ENCODE results near the gene TIAM2. TPM values are rescaled to one million over a fixed set of nuclear protein-coding genes. Genes with fewer than 3 reads are reported as not detected.

TIAM2 gene
- total RNA-seq, 3 donors from 2014 or later (not counting 1 experiment from before 2014, with no cell fraction given): 6.5 to 11.1 (median 8.7) TPM

DNA sequence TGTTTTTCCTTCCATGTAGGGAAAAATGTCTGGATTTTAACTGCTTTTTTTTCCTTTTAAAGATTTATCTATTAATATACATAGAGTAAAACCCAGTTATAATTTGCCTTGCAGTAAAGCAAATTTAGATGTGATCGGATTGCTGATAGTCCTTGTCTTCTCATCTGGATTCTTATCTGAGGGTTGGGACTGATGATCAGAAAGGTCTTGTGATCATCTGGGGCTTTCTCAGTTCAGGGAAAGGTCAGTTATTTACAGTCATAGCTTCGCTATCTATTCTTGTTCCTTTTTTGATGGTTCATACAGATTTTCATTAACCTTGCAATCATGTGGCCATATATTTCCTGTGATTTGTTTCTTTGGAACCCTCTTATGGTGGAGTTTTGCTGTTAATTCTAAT is 204.9 kb downstream of the TIAM2 start:
- Mint-ChIP-seq H3K36me3 (no peaks in the 10 kb centered on the region), H3K4me3 (no peak overlapping the region), H3K27me3 (ENCODE audit: low read depth in 2 of 2) (peaks cover 10 to 14% of the 10 kb centered on the region in 2 donors), H3K4me1 (no peaks in the 10 kb centered on the region), H3K27ac (no peak overlapping the region), H3K9me3 (no peaks in the 10 kb centered on the region)
- Histone ChIP-seq H3K9me3 (ENCODE audit: control insufficient read depth, insufficient read depth, low read length) (no peaks in the 10 kb centered on the region), H3K27me3 (ENCODE audit: control insufficient read depth, insufficient read depth, low read length) (no peaks in the 10 kb centered on the region), H3K4me3 (ENCODE audit: low read length) (no peak overlapping the region), H3K27ac (ENCODE audit: low read length) (no peak overlapping the region), H3K36me3 (ENCODE audit: control insufficient read depth, insufficient read depth, low read length) (no peaks in the 10 kb centered on the region), H3K4me1 (ENCODE audit: control insufficient read depth, insufficient read depth, low read length) (no peaks in the 10 kb centered on the region)
- 83% methylated on average over 2 of the region's 2 CpGs for WGBS (ENCODE audit: insufficient coverage)
- DNase-seq (no peak), ATAC-seq (peak in 1 of 3 donors; percentile 43)
- TF ChIP-seq, protein P1, sequence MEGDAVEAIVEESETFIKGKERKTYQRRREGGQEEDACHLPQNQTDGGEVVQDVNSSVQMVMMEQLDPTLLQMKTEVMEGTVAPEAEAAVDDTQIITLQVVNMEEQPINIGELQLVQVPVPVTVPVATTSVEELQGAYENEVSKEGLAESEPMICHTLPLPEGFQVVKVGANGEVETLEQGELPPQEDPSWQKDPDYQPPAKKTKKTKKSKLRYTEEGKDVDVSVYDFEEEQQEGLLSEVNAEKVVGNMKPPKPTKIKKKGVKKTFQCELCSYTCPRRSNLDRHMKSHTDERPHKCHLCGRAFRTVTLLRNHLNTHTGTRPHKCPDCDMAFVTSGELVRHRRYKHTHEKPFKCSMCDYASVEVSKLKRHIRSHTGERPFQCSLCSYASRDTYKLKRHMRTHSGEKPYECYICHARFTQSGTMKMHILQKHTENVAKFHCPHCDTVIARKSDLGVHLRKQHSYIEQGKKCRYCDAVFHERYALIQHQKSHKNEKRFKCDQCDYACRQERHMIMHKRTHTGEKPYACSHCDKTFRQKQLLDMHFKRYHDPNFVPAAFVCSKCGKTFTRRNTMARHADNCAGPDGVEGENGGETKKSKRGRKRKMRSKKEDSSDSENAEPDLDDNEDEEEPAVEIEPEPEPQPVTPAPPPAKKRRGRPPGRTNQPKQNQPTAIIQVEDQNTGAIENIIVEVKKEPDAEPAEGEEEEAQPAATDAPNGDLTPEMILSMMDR (IDR thresholded peaks at IDR 0.05): no peak
- intact Hi-C loops (cut with micrococcal nuclease): no loop called here

DNA sequence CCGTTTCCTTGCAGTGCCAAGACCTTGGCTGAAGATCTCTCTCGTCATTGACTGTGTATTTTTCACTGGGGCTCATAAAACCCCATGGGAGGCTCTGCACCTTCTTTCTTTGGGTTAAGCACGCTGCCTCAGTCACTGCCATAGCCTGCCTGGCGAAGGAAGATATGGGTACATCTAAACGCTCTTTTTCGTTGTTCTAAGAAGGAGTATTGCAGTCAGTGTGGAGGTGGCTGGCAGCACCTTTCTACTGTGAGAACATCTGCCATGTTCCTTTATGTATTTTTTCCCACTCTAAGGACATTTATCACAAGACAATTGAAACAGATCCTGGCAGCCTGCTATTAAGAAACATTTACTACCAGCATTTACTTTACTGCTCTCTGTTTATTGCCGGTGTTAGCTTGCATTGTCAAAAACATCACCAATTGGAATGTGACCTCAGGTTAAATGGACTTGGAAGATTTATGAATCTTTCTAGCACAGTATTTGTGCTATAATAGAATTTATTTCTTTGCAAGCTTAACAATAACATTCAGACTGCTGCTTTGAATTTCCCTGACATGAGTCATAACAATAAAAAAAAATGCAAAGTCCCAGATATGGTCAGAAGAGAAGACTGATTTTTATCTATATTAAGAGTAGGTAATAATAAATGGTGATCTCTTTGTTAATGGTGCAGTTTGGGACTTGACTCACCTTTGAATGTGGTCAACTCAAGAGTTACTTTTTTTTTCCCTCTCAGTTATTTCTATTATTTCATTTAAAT is 206.5 kb downstream of the TIAM2 start:
- no peak for ATAC-seq
- Histone ChIP-seq H3K4me1 (ENCODE audit: control insufficient read depth, insufficient read depth, low read length) (no peaks in the 10 kb centered on the region), H3K27me3 (ENCODE audit: control insufficient read depth, insufficient read depth, low read length) (no peaks in the 10 kb centered on the region), H3K36me3 (ENCODE audit: control insufficient read depth, insufficient read depth, low read length) (no peaks in the 10 kb centered on the region), H3K4me3 (ENCODE audit: low read length) (no peak overlapping the region), H3K9me3 (ENCODE audit: control insufficient read depth, insufficient read depth, low read length) (no peaks in the 10 kb centered on the region), H3K27ac (ENCODE audit: low read length) (no peak overlapping the region)
- peaks cover 3 to 14% of the 10 kb centered on the region in 2 donors for H3K27me3 Mint-ChIP-seq (ENCODE audit: low read depth in 2 of 2)
- intact Hi-C loops (cut with micrococcal nuclease): no loop called here
- no peaks in the 10 kb centered on the region for H3K4me1 Mint-ChIP-seq
- H3K36me3 Mint-ChIP-seq: no peaks in the 10 kb centered on the region
- H3K27ac Mint-ChIP-seq: no peak overlapping the region
- no peaks in the 10 kb centered on the region for H3K9me3 Mint-ChIP-seq
- no peak overlapping the region for H3K4me3 Mint-ChIP-seq
- TF ChIP-seq, protein P1 (IDR thresholded peaks at IDR 0.05): no peak
- WGBS (ENCODE audit: insufficient coverage): 91% methylated on average over 7 of the region's 7 CpGs
- no peak for DNase-seq

DNA sequence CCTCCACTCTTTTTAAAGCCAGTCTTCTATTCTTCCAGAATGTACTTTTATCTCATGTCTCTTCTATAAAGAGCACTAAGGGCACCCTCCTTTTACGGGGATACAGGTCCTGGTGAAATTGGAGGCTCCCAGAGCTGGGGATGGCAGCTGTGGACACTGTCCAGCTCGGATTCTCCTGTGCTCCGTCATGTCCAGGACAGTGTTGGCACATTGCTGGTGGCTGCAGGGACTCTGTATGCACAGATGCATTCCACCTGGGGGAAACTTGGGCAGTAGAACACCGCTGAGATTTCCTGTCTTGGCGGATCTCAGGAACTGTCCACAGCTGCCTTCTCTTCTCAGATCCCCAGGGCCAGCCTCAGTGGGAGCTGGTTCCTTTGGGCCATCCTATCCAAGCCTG is 212.1 kb downstream of the TIAM2 start:
- H3K4me3 ChIP-seq (ENCODE audit: low read length): no peak overlapping the region
- ATAC-seq (peak in 1 of 3 donors; percentile 24), DNase-seq (no peak)
- no peaks in the 10 kb centered on the region for H3K27me3 ChIP-seq (ENCODE audit: control insufficient read depth, insufficient read depth, low read length)
- H3K4me1 Mint-ChIP-seq: no peaks in the 10 kb centered on the region
- no peak overlapping the region for H3K4me3 Mint-ChIP-seq
- no peaks in the 10 kb centered on the region for H3K27me3 Mint-ChIP-seq (ENCODE audit: low read depth in 2 of 2)
- no peaks in the 10 kb centered on the region for H3K36me3 ChIP-seq (ENCODE audit: control insufficient read depth, insufficient read depth, low read length)
- H3K27ac ChIP-seq (ENCODE audit: low read length): no peak overlapping the region
- H3K36me3 Mint-ChIP-seq: no peaks in the 10 kb centered on the region
- 87% methylated on average over 5 of the region's 5 CpGs for whole genome bisulfite sequencing (ENCODE audit: insufficient coverage)
- H3K9me3 ChIP-seq (ENCODE audit: control insufficient read depth, insufficient read depth, low read length): no peaks in the 10 kb centered on the region
- TF ChIP-seq, protein P1 (IDR thresholded peaks at IDR 0.05): no peak
- no peak overlapping the region for H3K27ac Mint-ChIP-seq
- intact Hi-C loops (cut with micrococcal nuclease): no loop called here
- H3K4me1 ChIP-seq (ENCODE audit: control insufficient read depth, insufficient read depth, low read length): no peaks in the 10 kb centered on the region
- H3K9me3 Mint-ChIP-seq: no peaks in the 10 kb centered on the region

DNA sequence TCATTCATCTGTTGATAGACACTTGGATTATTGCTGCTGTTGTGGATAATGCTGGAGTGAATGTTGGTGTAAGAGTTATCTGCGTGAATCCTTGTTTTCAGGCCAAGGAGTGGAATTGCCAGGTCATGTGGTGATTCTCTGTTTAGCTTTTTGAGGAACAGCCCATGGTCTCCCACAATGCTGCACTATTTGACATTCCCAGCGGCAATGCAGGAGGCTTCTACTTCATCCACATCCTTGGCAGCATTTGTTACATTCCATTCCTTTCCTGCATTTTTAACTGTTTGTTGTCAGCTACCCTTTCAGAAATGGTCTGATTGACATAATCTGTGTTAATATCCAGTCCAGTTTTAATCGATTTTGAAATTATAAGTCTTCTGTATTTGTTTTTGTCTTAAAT is 217.0 kb downstream of the TIAM2 start:
- H3K36me3 ChIP-seq (ENCODE audit: control insufficient read depth, insufficient read depth, low read length): no peaks in the 10 kb centered on the region
- Mint-ChIP-seq H3K36me3 (no peaks in the 10 kb centered on the region), H3K9me3 (no peaks in the 10 kb centered on the region), H3K27me3 (ENCODE audit: low read depth in 2 of 2) (peaks cover 3 to 15% of the 10 kb centered on the region in 2 donors), H3K4me3 (no peak overlapping the region), H3K27ac (no peak overlapping the region), H3K4me1 (no peaks in the 10 kb centered on the region)
- no peaks in the 10 kb centered on the region for H3K9me3 ChIP-seq (ENCODE audit: control insufficient read depth, insufficient read depth, low read length)
- no peak overlapping the region for H3K27ac ChIP-seq (ENCODE audit: low read length)
- no peak overlapping the region for H3K4me3 ChIP-seq (ENCODE audit: low read length)
- TF ChIP-seq, protein P1 (IDR thresholded peaks at IDR 0.05): no peak
- intact Hi-C loops (cut with micrococcal nuclease): no loop called here
- no peaks in the 10 kb centered on the region for H3K27me3 ChIP-seq (ENCODE audit: control insufficient read depth, insufficient read depth, low read length)
- DNase-seq: no peak
- no peaks in the 10 kb centered on the region for H3K4me1 ChIP-seq (ENCODE audit: control insufficient read depth, insufficient read depth, low read length)
- 96% methylated on average over 3 of the region's 3 CpGs for WGBS (ENCODE audit: insufficient coverage)
- ATAC-seq: no peak
